ENCODE measurements around the gene CSMD2. TPM values are rescaled to one million over a fixed set of nuclear protein-coding genes. Genes with fewer than 3 reads are reported as not detected.

Gene CSMD2
- total RNA-seq, 1 experiment from 2014 or later = 2.8 TPM

DNA sequence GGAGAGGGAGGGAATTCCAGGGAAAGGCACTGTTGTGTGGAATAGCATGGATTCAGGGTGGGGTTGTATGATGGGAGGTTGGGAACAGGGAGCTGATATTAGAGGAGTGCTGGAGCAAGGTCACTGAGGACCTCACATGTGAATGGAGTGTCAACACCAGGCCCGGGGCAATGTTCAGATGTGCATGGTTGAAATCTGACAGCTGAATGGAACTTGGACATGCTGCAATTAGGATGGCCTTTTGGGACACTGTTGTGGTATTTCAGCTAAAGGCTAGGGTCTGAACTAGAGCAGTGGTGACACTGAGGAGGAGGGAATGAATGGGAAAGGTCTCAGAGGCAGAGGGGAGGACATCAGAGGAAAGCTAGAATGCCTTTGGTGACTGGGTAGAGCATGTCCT, 667.6 kb downstream of the CSMD2 start:
- intact Hi-C loops (cut with micrococcal nuclease; ENCODE audit: unreplicated experiment) = no loop called here
- H3K27ac ChIP-seq (ENCODE audit: low read depth, low read length, poor library complexity, severe bottlenecking) = no peak overlapping the region
- peaks cover 29% of the 10 kb centered on the region for H3K9me3 ChIP-seq (ENCODE audit: low read depth, low read length, poor library complexity, severe bottlenecking)
- CTCF ChIA-PET = no interaction called here
- H3K27me3 ChIP-seq (replicated peaks; ENCODE audit: insufficient read depth, low read depth, low read length, poor library complexity) = no peaks in the 10 kb centered on the region
- H3K4me3 ChIP-seq (ENCODE audit: low read depth, low read length, poor library complexity, severe bottlenecking) = no peak overlapping the region
- TF ChIP-seq EZH2 (IDR thresholded peaks at IDR 0.05; ENCODE audit: borderline replicate concordance, low read depth, low read length, poor library complexity, severe bottlenecking) (no peak), CTCF (conservative IDR thresholded peaks at IDR 0.05; ENCODE audit: low read depth, low read length) (no peak)
- BruUV-seq (replicated peaks) = no TSS peak
- POLR2A ChIA-PET (ENCODE audit: low non-redundant PET) = no interaction called here
- no peak for DNase-seq (ENCODE audit: low spot score)
- H3K4me1 ChIP-seq (ENCODE audit: insufficient read depth, low read length, poor library complexity, severe bottlenecking) = no peaks in the 10 kb centered on the region
- H3K36me3 ChIP-seq (ENCODE audit: insufficient read depth, low read length, poor library complexity, severe bottlenecking) = peaks cover 5% of the 10 kb centered on the region

DNA sequence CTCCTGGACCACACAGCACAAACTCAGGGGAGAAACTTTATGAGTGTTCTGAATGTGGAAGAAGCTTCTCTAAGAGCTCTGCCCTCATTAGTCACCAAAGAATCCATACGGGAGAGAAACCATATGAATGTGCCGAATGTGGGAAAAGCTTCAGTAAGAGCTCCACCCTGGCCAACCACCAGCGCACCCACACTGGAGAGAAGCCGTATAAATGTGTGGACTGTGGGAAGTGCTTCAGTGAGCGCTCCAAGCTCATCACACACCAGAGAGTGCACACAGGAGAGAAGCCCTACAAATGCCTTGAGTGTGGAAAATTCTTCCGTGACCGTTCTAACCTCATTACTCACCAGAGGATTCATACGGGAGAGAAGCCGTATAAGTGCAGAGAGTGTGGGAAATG, 670.1 kb downstream of the CSMD2 start:
- no peak for DNase-seq (ENCODE audit: low spot score)
- Histone ChIP-seq H3K9me3 (ENCODE audit: low read depth, low read length, poor library complexity, severe bottlenecking) (peaks cover 29% of the 10 kb centered on the region), H3K27me3 (replicated peaks; ENCODE audit: insufficient read depth, low read depth, low read length, poor library complexity) (no peaks in the 10 kb centered on the region), H3K4me1 (ENCODE audit: insufficient read depth, low read length, poor library complexity, severe bottlenecking) (no peaks in the 10 kb centered on the region), H3K4me3 (ENCODE audit: low read depth, low read length, poor library complexity, severe bottlenecking) (no peak overlapping the region), H3K27ac (ENCODE audit: low read depth, low read length, poor library complexity, severe bottlenecking) (no peak overlapping the region), H3K36me3 (ENCODE audit: insufficient read depth, low read length, poor library complexity, severe bottlenecking) (peaks cover 16% of the 10 kb centered on the region)
- no TSS peak for BruUV-seq (replicated peaks)
- CTCF ChIA-PET = no interaction called here
- no peak for TF ChIP-seq EZH2 (IDR thresholded peaks at IDR 0.05; ENCODE audit: borderline replicate concordance, low read depth, low read length, poor library complexity, severe bottlenecking)
- TF ChIP-seq CTCF (conservative IDR thresholded peaks at IDR 0.05; ENCODE audit: low read depth, low read length) = no peak
- POLR2A ChIA-PET (ENCODE audit: low non-redundant PET) = interaction anchor here (0.6 kb wide), 1 partner anchor 702 kb away, joined by 3 read pairs; no protein-coding TSS in a partner anchor
- intact Hi-C loops (cut with micrococcal nuclease; ENCODE audit: unreplicated experiment) = no loop called here

GRCh38 chr1:33488624-33489023, 676.4 kb downstream of the CSMD2 start:
- ChIA-PET CTCF (no interaction called here), POLR2A (ENCODE audit: low non-redundant PET) (no interaction called here)
- H3K27me3 ChIP-seq (replicated peaks; ENCODE audit: insufficient read depth, low read depth, low read length, poor library complexity) = no peaks in the 10 kb centered on the region
- no peak overlapping the region for H3K4me3 ChIP-seq (ENCODE audit: low read depth, low read length, poor library complexity, severe bottlenecking)
- H3K4me1 ChIP-seq (ENCODE audit: insufficient read depth, low read length, poor library complexity, severe bottlenecking) = no peaks in the 10 kb centered on the region
- H3K36me3 ChIP-seq (ENCODE audit: insufficient read depth, low read length, poor library complexity, severe bottlenecking) = peaks cover 12% of the 10 kb centered on the region
- H3K27ac ChIP-seq (ENCODE audit: low read depth, low read length, poor library complexity, severe bottlenecking) = no peak overlapping the region
- no peak for TF ChIP-seq EZH2 (IDR thresholded peaks at IDR 0.05; ENCODE audit: borderline replicate concordance, low read depth, low read length, poor library complexity, severe bottlenecking)
- TF ChIP-seq CTCF (conservative IDR thresholded peaks at IDR 0.05; ENCODE audit: low read depth, low read length) = no peak
- DNase-seq (ENCODE audit: low spot score) = no peak
- peaks cover 10% of the 10 kb centered on the region for H3K9me3 ChIP-seq (ENCODE audit: low read depth, low read length, poor library complexity, severe bottlenecking)
- intact Hi-C loops (cut with micrococcal nuclease; ENCODE audit: unreplicated experiment) = no loop called here
- BruUV-seq (replicated peaks) = no TSS peak
